Measurements from ENCODE around the gene CCDC200. TPM values are rescaled to one million over a fixed set of nuclear protein-coding genes. Genes with fewer than 3 reads are reported as not detected.
A peak's percentile ranks its signal among the peaks of the same experiment; 100 is the strongest.

The CCDC200 gene
- total and polyA plus RNA-seq, 2 of the 13 experiments (the other 11 are each of a cell fraction or from before 2014, with no cell fraction given) = not detected

GRCh38 chr17:43216369-43216761, 12.1 kb downstream of the CCDC200 start (continued):
- peak; percentile 30; the same call in 1 of the 2 replicates for TF ChIP-seq PAX8 (CRISPR knock-in tag; IDR thresholded peaks at IDR 0.05; ENCODE audit: borderline replicate concordance)
- no peak for TF ChIP-seq HOXD1 (CRISPR knock-in tag; IDR thresholded peaks at IDR 0.05)
- no peak for TF ChIP-seq NFRKB (IDR thresholded peaks at IDR 0.05)
- TF ChIP-seq, protein P1, sequence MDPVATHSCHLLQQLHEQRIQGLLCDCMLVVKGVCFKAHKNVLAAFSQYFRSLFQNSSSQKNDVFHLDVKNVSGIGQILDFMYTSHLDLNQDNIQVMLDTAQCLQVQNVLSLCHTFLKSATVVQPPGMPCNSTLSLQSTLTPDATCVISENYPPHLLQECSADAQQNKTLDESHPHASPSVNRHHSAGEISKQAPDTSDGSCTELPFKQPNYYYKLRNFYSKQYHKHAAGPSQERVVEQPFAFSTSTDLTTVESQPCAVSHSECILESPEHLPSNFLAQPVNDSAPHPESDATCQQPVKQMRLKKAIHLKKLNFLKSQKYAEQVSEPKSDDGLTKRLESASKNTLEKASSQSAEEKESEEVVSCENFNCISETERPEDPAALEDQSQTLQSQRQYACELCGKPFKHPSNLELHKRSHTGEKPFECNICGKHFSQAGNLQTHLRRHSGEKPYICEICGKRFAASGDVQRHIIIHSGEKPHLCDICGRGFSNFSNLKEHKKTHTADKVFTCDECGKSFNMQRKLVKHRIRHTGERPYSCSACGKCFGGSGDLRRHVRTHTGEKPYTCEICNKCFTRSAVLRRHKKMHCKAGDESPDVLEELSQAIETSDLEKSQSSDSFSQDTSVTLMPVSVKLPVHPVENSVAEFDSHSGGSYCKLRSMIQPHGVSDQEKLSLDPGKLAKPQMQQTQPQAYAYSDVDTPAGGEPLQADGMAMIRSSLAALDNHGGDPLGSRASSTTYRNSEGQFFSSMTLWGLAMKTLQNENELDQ (CRISPR knock-in tag; IDR thresholded peaks at IDR 0.05; ENCODE audit: borderline replicate concordance) = no peak; the same call in 1 of the 2 replicates
- 0 out of 2 replicates have a peak, but pooled peaks have one; percentile 9 for TF ChIP-seq SPEN (CRISPR knock-in tag; IDR thresholded peaks at IDR 0.05; ENCODE audit: low read depth)
- no peak for TF ChIP-seq ZNF234 (CRISPR knock-in tag; conservative IDR thresholded peaks at IDR 0.05)
- no peak for TF ChIP-seq RBM39 (IDR thresholded peaks at IDR 0.05; ENCODE audit: low read depth, low read length, poor library complexity, severe bottlenecking)
- no peak for TF ChIP-seq ZNF510 (CRISPR knock-in tag; IDR thresholded peaks at IDR 0.05; ENCODE audit: low read depth)
- no peak for TF ChIP-seq RAD51 (IDR thresholded peaks at IDR 0.05; ENCODE audit: borderline replicate concordance)
- TF ChIP-seq ZNF607 (CRISPR knock-in tag; IDR thresholded peaks at IDR 0.05; ENCODE audit: borderline replicate concordance) = no peak
- TF ChIP-seq, protein P2, sequence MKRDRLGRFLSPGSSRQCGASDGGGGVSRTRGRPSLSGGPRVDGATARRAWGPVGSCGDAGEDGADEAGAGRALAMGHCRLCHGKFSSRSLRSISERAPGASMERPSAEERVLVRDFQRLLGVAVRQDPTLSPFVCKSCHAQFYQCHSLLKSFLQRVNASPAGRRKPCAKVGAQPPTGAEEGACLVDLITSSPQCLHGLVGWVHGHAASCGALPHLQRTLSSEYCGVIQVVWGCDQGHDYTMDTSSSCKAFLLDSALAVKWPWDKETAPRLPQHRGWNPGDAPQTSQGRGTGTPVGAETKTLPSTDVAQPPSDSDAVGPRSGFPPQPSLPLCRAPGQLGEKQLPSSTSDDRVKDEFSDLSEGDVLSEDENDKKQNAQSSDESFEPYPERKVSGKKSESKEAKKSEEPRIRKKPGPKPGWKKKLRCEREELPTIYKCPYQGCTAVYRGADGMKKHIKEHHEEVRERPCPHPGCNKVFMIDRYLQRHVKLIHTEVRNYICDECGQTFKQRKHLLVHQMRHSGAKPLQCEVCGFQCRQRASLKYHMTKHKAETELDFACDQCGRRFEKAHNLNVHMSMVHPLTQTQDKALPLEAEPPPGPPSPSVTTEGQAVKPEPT (CRISPR knock-in tag; IDR thresholded peaks at IDR 0.05; ENCODE audit: low read depth) = no peak
- TF ChIP-seq ZNF572 (CRISPR knock-in tag; IDR thresholded peaks at IDR 0.05) = no peak; the same call in 1 of the 2 replicates
- TF ChIP-seq PBX3 (CRISPR knock-in tag; IDR thresholded peaks at IDR 0.05; ENCODE audit: borderline replicate concordance) = no peak
- no peak for TF ChIP-seq ZNF367 (CRISPR knock-in tag; IDR thresholded peaks at IDR 0.05; ENCODE audit: borderline replicate concordance)
- TF ChIP-seq CERS6 (CRISPR knock-in tag; IDR thresholded peaks at IDR 0.05) = no peak
- no peak for TF ChIP-seq KDM5A (IDR thresholded peaks at IDR 0.05; ENCODE audit: borderline replicate concordance, low read length)
- TF ChIP-seq SCMH1 (CRISPR knock-in tag; IDR thresholded peaks at IDR 0.05; ENCODE audit: borderline replicate concordance) = no peak
- no peak for TF ChIP-seq ZNF326 (CRISPR knock-in tag; IDR thresholded peaks at IDR 0.05; ENCODE audit: borderline replicate concordance)
- no peak for TF ChIP-seq ZSCAN9 (CRISPR knock-in tag; IDR thresholded peaks at IDR 0.05; ENCODE audit: borderline replicate concordance)

Measured in HepG2 (cell line).